Fibroblast of lung (primary cell): ENCODE results near the gene MAJIN. TPM values are rescaled to one million over a fixed set of nuclear protein-coding genes. Genes with fewer than 3 reads are reported as not detected.

Source experiments
- DNase-seq, 2 donors: peaks; one replicate each; pipeline versions ENCODE4 v3.0.0 to v3.0.0-alpha.2; 2010; ENCODE audit warnings: low read depth in 2 of 2
- H2AFZ ChIP-seq: 2 replicates; pipeline ENCODE4 v1.5.1; 2012; ENCODE audit warnings: low read length, control low read depth, inconsistent platforms
- H3K27ac ChIP-seq: 2 replicates; pipeline ENCODE4 v1.5.1; 2011; ENCODE audit warnings: low read length, control low read depth; ENCODE audit not compliant: insufficient read depth
- H3K27me3 ChIP-seq: 2 replicates; pipeline ENCODE4 v1.5.1; 2011; ENCODE audit warnings: mild to moderate bottlenecking, low read length; ENCODE audit not compliant: control insufficient read depth, insufficient read depth
- H3K36me3 ChIP-seq: 2 replicates; pipeline ENCODE4 v1.5.1; 2011; ENCODE audit warnings: low read length; ENCODE audit not compliant: control insufficient read depth, insufficient read depth
- H3K4me1 ChIP-seq: 2 replicates; pipeline ENCODE4 v1.5.1; 2011; ENCODE audit warnings: low read length; ENCODE audit not compliant: control insufficient read depth, insufficient read depth; ENCODE audit errors: extremely low read depth
- H3K4me2 ChIP-seq: 2 replicates; pipeline ENCODE4 v1.5.1; 2011; ENCODE audit warnings: low read length, control low read depth; ENCODE audit not compliant: insufficient read depth; ENCODE audit errors: extremely low read depth
- H3K4me3 ChIP-seq, 4 experiments: fragments of 200-600 bp in 1 of 4; sonication (generic) in 1 of 4; replicated peaks in 1 of 4; 2 replicates each; pipeline ENCODE4 v1.5.1; 2011 to 2016; ENCODE audit warnings: low read length in 4 of 4, low read depth in 3 of 4, mild to moderate bottlenecking in 3 of 4, control low read depth in 2 of 4, inconsistent platforms in 1 of 4, mixed read lengths in 1 of 4; ENCODE audit not compliant: insufficient read depth in 1 of 4; ENCODE audit errors: control extremely low read depth in 1 of 4
- H3K79me2 ChIP-seq: 2 replicates; pipeline ENCODE4 v1.5.1; 2012; ENCODE audit warnings: mild to moderate bottlenecking, low read length, inconsistent platforms; ENCODE audit not compliant: control insufficient read depth, insufficient read depth
- H3K9ac ChIP-seq: 2 replicates; pipeline ENCODE4 v1.5.1; 2011; ENCODE audit warnings: mild to moderate bottlenecking, low read length, control low read depth; ENCODE audit not compliant: insufficient read depth
- H3K9me3 ChIP-seq: 2 replicates; pipeline ENCODE4 v1.5.1; 2012; ENCODE audit warnings: low read depth, low read length; ENCODE audit not compliant: control insufficient read depth, insufficient read depth
- H4K20me1 ChIP-seq: 2 replicates; pipeline ENCODE4 v1.5.1; 2011; ENCODE audit warnings: low read length; ENCODE audit not compliant: control insufficient read depth, insufficient read depth; ENCODE audit errors: extremely low read depth
- CTCF ChIP-seq, 2 donors: IDR thresholded peaks in 1 of 2; conservative IDR thresholded peaks in 1 of 2; 1 replicate in 1 of 2; 2 replicates in 1 of 2; pipeline ENCODE4 v1.5.1; 2011 to 2012; ENCODE audit warnings: low read length in 2 of 2, control low read depth in 1 of 2, inconsistent platforms in 1 of 2, low read depth in 1 of 2, mild to moderate bottlenecking in 1 of 2
- EZH2 ChIP-seq: IDR thresholded peaks from 2 replicates; pipeline ENCODE4 v1.5.1; 2012; ENCODE audit warnings: low read length, control low read depth, mild to moderate bottlenecking; ENCODE audit errors: missing control alignments
- polyA plus RNA-seq, 2 donors: library from polyadenylated mRNA; depleted of rRNA in 1 of 2; stranded (reverse) in 1 of 2; unstranded in 1 of 2; fragments of >200 nt; gene quantifications; 2 replicates each; pipeline ENCODE4 v1.2.1, GENCODE V29; 2011 to 2012; ENCODE audit warnings: missing spikeins in 1 of 2
- total RNA-seq: library from RNA; depleted of rRNA; stranded (reverse); fragments of >200 nt; gene quantifications from 2 replicates; pipeline ENCODE4 v1.2.1, GENCODE V29; 2014

Gene MAJIN
- total and polyA plus RNA-seq, 2 donors (not counting 1 experiment from before 2014, with no cell fraction given), result not detected

DNA sequence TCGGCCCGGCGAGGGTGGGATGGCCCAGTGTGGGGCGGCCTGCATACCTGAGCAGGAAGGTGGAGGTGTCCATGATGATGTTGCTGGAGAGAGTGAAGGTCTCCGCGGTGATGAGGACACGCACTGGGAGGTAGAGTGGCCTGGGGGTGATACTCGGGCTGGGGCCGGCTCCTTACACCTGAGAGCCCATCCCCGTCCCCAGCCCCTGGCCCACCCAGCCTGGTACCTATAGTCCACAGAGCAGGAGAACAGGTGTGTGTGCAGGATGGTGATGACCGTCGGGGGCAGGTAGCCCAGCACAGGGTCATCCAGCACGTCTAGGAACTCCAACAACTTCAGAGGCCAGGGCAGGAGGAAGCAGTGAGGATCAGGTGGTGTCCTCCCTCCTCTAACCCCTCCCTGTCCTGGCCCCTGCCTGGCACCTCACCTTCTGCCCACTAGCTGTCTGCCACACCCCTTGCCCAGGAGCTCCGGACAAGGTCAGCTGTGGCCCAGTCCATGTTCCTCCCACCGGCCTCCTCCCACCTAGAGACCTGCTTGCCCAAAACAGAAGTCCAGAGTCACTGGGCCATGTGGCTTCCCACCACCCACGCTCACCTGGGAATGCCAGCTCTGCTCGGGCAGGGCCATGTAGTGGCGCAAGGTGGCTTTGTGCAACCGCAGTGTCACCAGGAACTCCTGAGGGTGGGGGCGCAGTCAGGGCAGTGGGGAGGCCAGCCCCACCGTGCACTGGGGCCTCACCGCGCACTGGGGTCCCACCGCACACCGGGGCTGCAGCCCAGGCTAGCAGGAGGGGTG lies 66.2 kb downstream of the MAJIN start:
- DNase-seq, result no peak
- TF ChIP-seq EZH2 (no peak), CTCF (conservative IDR thresholded peaks at IDR 0.05 in 1 of 2, IDR thresholded peaks at IDR 0.05 in 1 of 2; ENCODE audit: low read depth in 1 of 2, low read length in 2 of 2) (no peak)
- Histone ChIP-seq H2AFZ (no peak overlapping the region), H3K9ac (no peak overlapping the region), H3K27ac (no peak overlapping the region), H3K36me3 (peaks cover 17% of the 10 kb centered on the region), H3K4me3 (no peak overlapping the region), H3K27me3 (no peaks in the 10 kb centered on the region), H3K9me3 (no peaks in the 10 kb centered on the region), H3K79me2 (no peaks in the 10 kb centered on the region), H4K20me1 (no peaks in the 10 kb centered on the region), H3K4me1 (no peaks in the 10 kb centered on the region), H3K4me2 (no peak overlapping the region)

DNA sequence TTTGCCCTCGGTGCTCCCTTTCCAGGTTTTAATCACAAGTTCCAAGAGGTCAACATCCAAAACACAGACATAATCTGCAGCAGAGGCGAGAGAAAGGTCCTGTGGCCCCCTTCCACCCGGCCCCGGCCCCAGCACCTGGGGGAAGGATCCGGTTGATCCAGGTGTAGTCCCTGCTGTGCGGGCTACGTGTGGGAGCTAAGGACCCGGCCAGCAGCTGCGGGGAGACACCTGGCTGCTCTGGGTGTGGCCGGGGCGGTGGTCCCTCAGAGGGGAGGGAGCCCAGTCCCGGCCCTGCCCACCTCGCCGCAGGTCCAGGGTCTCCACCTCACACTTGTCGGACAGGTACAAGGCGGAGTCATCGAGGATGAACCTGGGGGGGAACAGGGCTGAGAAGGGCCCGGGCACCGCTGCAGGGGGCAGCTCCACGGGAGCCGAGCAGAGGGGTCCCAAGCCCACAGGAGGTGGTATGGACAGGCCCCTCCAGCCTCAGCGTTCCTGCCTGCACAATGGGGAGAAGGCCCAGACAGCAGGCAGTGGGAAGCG lies 68.5 kb downstream of the MAJIN start:
- no peaks in the 10 kb centered on the region for H3K79me2 ChIP-seq
- H4K20me1 ChIP-seq, result no peaks in the 10 kb centered on the region
- no peaks in the 10 kb centered on the region for H3K4me1 ChIP-seq
- H3K4me2 ChIP-seq, result no peak overlapping the region
- H3K9ac ChIP-seq, result no peak overlapping the region
- H3K27me3 ChIP-seq, result no peaks in the 10 kb centered on the region
- H3K9me3 ChIP-seq, result no peaks in the 10 kb centered on the region
- DNase-seq, result no peak
- TF ChIP-seq CTCF (conservative IDR thresholded peaks at IDR 0.05 in 1 of 2, IDR thresholded peaks at IDR 0.05 in 1 of 2; ENCODE audit: low read depth in 1 of 2, low read length in 2 of 2), result no peak
- no peak for TF ChIP-seq EZH2
- peaks cover 18% of the 10 kb centered on the region for H3K36me3 ChIP-seq
- H3K4me3 ChIP-seq, result no peak overlapping the region
- no peak overlapping the region for H3K27ac ChIP-seq
- H2AFZ ChIP-seq, result no peak overlapping the region

GRCh38 chr11:64902102-64902900 lies 69.6 kb downstream of the MAJIN start:
- Histone ChIP-seq H3K36me3 (peaks cover 21% of the 10 kb centered on the region), H3K9ac (no peak overlapping the region), H2AFZ (no peak overlapping the region), H3K9me3 (no peaks in the 10 kb centered on the region), H4K20me1 (no peaks in the 10 kb centered on the region), H3K4me1 (no peaks in the 10 kb centered on the region), H3K4me3 (no peak overlapping the region), H3K27ac (no peak overlapping the region), H3K27me3 (no peaks in the 10 kb centered on the region), H3K4me2 (no peak overlapping the region), H3K79me2 (no peaks in the 10 kb centered on the region)
- TF ChIP-seq CTCF (conservative IDR thresholded peaks at IDR 0.05 in 1 of 2, IDR thresholded peaks at IDR 0.05 in 1 of 2; ENCODE audit: low read depth in 1 of 2, low read length in 2 of 2), result no peak
- TF ChIP-seq EZH2, result no peak
- no peak for DNase-seq
